Measurements from ENCODE around the gene BAMBI.

Gene BAMBI

DNA sequence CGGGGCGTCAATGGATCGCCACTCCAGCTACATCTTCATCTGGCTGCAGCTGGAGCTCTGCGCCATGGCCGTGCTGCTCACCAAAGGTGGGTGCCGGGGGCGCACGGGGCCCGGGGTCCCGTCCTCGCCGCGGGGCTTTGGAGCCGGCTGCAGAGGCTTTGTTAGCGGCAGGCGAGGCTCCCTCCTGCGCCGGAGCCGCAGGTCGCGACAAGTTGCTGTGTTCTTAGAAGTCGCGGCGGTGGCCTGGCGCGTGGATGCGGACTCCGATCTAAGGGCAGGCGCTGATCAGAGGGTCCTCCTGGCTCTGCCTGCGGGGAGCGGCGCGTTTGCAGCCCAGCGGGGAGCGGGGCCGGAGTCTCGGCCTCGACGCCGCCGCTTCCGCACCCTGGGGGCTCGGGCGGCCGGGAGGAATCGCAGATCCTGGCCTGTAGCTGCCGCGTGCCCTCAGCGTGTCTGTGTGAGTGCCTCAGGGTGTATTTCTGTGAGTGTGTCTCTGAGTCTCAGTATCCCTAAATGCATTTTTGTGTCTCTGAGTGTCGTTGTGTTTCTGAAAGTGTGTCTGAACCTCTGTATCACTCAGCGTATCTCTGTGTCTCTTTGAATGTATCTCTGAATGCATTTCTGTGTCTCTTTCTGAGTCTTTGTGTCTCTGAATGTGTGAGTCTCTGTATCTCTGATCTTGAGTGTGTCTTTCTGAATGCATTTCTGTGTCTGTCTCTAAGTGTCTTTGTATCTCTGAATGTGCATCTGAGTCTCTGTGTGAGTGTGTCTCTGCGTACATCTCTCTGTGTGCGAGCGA, 766 bp downstream of the BAMBI start (continued):
- TF ChIP-seq, protein P1, sequence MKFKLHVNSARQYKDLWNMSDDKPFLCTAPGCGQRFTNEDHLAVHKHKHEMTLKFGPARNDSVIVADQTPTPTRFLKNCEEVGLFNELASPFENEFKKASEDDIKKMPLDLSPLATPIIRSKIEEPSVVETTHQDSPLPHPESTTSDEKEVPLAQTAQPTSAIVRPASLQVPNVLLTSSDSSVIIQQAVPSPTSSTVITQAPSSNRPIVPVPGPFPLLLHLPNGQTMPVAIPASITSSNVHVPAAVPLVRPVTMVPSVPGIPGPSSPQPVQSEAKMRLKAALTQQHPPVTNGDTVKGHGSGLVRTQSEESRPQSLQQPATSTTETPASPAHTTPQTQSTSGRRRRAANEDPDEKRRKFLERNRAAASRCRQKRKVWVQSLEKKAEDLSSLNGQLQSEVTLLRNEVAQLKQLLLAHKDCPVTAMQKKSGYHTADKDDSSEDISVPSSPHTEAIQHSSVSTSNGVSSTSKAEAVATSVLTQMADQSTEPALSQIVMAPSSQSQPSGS (tag by site-specific recombination; IDR thresholded peaks at IDR 0.05; ENCODE audit: low read depth) = no peak
- TF ChIP-seq ZNF843 (tag by site-specific recombination; IDR thresholded peaks at IDR 0.05) (no peak), ZNF777 (tag by site-specific recombination; IDR thresholded peaks at IDR 0.05; ENCODE audit: borderline replicate concordance) (no peak), ZEB2 (tag by site-specific recombination; IDR thresholded peaks at IDR 0.05) (peak; percentile 62; the same call in 1 of the 2 replicates), ZNF654 (tag by site-specific recombination; IDR thresholded peaks at IDR 0.05; ENCODE audit: low read depth) (no peak), SETDB1 (IDR thresholded peaks at IDR 0.05; ENCODE audit: insufficient read length, low read length) (no peak), HOXC10 (CRISPR knock-in tag; IDR thresholded peaks at IDR 0.05) (no peak), ZNF433 (tag by site-specific recombination; IDR thresholded peaks at IDR 0.05; ENCODE audit: low read depth) (no peak), ZNF423 (tag by site-specific recombination; IDR thresholded peaks at IDR 0.05) (peak; percentile 59), SCRT2 (tag by site-specific recombination; IDR thresholded peaks at IDR 0.05) (0 out of 2 replicates have a peak, but pooled peaks have one; percentile 16), ZNF366 (tag by site-specific recombination; conservative IDR thresholded peaks at IDR 0.05) (no peak), OVOL3 (tag by site-specific recombination; IDR thresholded peaks at IDR 0.05) (no peak), ZNF768 (tag by site-specific recombination; IDR thresholded peaks at IDR 0.05) (peak; percentile 73), ZNF175 (tag by site-specific recombination; IDR thresholded peaks at IDR 0.05) (no peak), ZNF157 (tag by site-specific recombination; IDR thresholded peaks at IDR 0.05) (no peak), BCL11A (tag by site-specific recombination; IDR thresholded peaks at IDR 0.05; ENCODE audit: low read depth) (no peak), ZNF521 (tag by site-specific recombination; IDR thresholded peaks at IDR 0.05) (no peak), ZNF132 (tag by site-specific recombination; IDR thresholded peaks at IDR 0.05; ENCODE audit: borderline replicate concordance) (no peak)
- TF ChIP-seq, protein P2, sequence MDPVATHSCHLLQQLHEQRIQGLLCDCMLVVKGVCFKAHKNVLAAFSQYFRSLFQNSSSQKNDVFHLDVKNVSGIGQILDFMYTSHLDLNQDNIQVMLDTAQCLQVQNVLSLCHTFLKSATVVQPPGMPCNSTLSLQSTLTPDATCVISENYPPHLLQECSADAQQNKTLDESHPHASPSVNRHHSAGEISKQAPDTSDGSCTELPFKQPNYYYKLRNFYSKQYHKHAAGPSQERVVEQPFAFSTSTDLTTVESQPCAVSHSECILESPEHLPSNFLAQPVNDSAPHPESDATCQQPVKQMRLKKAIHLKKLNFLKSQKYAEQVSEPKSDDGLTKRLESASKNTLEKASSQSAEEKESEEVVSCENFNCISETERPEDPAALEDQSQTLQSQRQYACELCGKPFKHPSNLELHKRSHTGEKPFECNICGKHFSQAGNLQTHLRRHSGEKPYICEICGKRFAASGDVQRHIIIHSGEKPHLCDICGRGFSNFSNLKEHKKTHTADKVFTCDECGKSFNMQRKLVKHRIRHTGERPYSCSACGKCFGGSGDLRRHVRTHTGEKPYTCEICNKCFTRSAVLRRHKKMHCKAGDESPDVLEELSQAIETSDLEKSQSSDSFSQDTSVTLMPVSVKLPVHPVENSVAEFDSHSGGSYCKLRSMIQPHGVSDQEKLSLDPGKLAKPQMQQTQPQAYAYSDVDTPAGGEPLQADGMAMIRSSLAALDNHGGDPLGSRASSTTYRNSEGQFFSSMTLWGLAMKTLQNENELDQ (tag by site-specific recombination; IDR thresholded peaks at IDR 0.05; ENCODE audit: low read depth) = no peak
- TF ChIP-seq, protein P3, sequence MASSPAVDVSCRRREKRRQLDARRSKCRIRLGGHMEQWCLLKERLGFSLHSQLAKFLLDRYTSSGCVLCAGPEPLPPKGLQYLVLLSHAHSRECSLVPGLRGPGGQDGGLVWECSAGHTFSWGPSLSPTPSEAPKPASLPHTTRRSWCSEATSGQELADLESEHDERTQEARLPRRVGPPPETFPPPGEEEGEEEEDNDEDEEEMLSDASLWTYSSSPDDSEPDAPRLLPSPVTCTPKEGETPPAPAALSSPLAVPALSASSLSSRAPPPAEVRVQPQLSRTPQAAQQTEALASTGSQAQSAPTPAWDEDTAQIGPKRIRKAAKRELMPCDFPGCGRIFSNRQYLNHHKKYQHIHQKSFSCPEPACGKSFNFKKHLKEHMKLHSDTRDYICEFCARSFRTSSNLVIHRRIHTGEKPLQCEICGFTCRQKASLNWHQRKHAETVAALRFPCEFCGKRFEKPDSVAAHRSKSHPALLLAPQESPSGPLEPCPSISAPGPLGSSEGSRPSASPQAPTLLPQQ (tag by site-specific recombination; IDR thresholded peaks at IDR 0.05) = peak; percentile 18; the same call in 1 of the 2 replicates
- TF ChIP-seq, protein P4, sequence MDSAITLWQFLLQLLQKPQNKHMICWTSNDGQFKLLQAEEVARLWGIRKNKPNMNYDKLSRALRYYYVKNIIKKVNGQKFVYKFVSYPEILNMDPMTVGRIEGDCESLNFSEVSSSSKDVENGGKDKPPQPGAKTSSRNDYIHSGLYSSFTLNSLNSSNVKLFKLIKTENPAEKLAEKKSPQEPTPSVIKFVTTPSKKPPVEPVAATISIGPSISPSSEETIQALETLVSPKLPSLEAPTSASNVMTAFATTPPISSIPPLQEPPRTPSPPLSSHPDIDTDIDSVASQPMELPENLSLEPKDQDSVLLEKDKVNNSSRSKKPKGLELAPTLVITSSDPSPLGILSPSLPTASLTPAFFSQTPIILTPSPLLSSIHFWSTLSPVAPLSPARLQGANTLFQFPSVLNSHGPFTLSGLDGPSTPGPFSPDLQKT (IDR thresholded peaks at IDR 0.05; ENCODE audit: borderline replicate concordance, low read depth, low read length) = no peak
- TF ChIP-seq, protein P5, sequence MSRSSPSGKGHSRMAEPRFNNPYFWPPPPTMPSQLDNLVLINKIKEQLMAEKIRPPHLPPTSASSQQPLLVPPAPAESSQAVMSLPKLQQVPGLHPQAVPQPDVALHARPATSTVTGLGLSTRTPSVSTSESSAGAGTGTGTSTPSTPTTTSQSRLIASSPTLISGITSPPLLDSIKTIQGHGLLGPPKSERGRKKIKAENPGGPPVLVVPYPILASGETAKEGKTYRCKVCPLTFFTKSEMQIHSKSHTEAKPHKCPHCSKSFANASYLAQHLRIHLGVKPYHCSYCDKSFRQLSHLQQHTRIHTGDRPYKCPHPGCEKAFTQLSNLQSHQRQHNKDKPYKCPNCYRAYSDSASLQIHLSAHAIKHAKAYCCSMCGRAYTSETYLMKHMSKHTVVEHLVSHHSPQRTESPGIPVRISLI (tag by site-specific recombination; IDR thresholded peaks at IDR 0.05) = no peak
- TF ChIP-seq, protein P6, sequence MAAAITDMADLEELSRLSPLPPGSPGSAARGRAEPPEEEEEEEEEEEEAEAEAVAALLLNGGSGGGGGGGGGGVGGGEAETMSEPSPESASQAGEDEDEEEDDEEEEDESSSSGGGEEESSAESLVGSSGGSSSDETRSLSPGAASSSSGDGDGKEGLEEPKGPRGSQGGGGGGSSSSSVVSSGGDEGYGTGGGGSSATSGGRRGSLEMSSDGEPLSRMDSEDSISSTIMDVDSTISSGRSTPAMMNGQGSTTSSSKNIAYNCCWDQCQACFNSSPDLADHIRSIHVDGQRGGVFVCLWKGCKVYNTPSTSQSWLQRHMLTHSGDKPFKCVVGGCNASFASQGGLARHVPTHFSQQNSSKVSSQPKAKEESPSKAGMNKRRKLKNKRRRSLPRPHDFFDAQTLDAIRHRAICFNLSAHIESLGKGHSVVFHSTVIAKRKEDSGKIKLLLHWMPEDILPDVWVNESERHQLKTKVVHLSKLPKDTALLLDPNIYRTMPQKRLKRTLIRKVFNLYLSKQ (tag by site-specific recombination; IDR thresholded peaks at IDR 0.05; ENCODE audit: borderline replicate concordance) = no peak
- TF ChIP-seq, protein P7, sequence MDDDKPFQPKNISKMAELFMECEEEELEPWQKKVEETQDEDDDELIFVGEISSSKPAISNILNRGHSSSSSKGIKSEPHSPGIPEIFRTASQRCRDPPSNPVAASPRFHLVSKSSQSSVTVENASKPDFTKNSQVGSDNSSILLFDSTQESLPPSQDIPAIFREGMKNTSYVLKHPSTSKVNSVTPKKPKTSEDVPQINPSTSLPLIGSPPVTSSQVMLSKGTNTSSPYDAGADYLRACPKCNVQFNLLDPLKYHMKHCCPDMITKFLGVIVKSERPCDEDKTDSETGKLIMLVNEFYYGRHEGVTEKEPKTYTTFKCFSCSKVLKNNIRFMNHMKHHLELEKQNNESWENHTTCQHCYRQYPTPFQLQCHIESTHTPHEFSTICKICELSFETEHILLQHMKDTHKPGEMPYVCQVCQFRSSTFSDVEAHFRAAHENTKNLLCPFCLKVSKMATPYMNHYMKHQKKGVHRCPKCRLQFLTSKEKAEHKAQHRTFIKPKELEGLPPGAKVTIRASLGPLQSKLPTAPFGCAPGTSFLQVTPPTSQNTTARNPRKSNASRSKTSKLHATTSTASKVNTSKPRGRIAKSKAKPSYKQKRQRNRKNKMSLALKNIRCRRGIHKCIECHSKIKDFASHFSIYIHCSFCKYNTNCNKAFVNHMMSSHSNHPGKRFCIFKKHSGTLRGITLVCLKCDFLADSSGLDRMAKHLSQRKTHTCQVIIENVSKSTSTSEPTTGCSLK (tag by site-specific recombination; IDR thresholded peaks at IDR 0.05) = no peak
